HCT116 (cell line): Measurements from ENCODE around the gene THSD4. TPM values are rescaled to one million over a fixed set of nuclear protein-coding genes. Genes with fewer than 3 reads are reported as not detected.

Source experiments
- ATAC-seq: fragments of 200-7000 bp; cut with Tn5 transposase; 2 replicates; pipeline ENCODE4 v1.9.1; 2020; ENCODE audit warnings: mild to moderate bottlenecking, moderate library complexity
- BruUV-seq: library from RNA; stranded (reverse); fragments of 400-500 nt; replicated peaks from 2 replicates; lab custom pipeline; 2021; lab: Mats Ljungman, UMichigan
- CTCF ChIA-PET: fragments of 300-600 bp; sonication (Branson Sonifier 250); formaldehyde crosslinking; loops from one replicate; lab custom pipeline; 2021; ENCODE audit warnings: antibody characterized with exemption; lab: Charles Lee
- POLR2A ChIA-PET: fragments of 300-600, 350-600 bp; sonication (Branson Sonifier 250); formaldehyde crosslinking; loops from one replicate; lab custom pipeline; 2021; ENCODE audit warnings: antibody characterized with exemption; lab: Charles Lee
- RAD21 ChIA-PET, 2 experiments: fragments of 300-600 bp; sonication (Branson Sonifier 250); formaldehyde crosslinking; loops; one replicate each; lab custom pipeline; 2023; ENCODE audit warnings: low total read pairs in 2 of 2; ENCODE audit not compliant: uncharacterized antibody in 2 of 2, unreplicated experiment in 2 of 2, low non-redundant PET in 1 of 2; lab: Charles Lee
- DNase-seq: peaks from one replicate; pipeline ENCODE4 v3.0.0-alpha.2; 2010; ENCODE audit warnings: low read depth, low spot score
- H2AFZ ChIP-seq: fragments of 200-600 bp; shearing (Covaris generic), sonication (generic); 2 replicates; pipeline ENCODE4 v1.6.1; 2017; ENCODE audit warnings: low read depth, mixed run types, mixed read lengths, antibody characterized with exemption, low read length; ENCODE audit not compliant: poor library complexity, severe bottlenecking
- H3K27ac ChIP-seq: 2 replicates; pipeline ENCODE4 v1.5.1; 2012; ENCODE audit warnings: low read depth, low read length
- H3K27me3 ChIP-seq: fragments of 200-600 bp; sonication (generic); 2 replicates; pipeline ENCODE4 v1.6.1; 2016; ENCODE audit warnings: mixed run types, low read length, mixed read lengths; ENCODE audit not compliant: insufficient read depth
- H3K36me3 ChIP-seq, 2 experiments: fragments of 200-500 bp in 1 of 2; fragments of 200-600 bp in 1 of 2; sonication (Bioruptor generic) in 1 of 2; sonication (generic) in 1 of 2; 2 replicates each; pipeline versions ENCODE4 v1.5.1 to v1.6.1; 2014 to 2016; ENCODE audit warnings: low read length in 2 of 2, inconsistent platforms in 1 of 2, mixed read lengths in 1 of 2, mixed run types in 1 of 2; ENCODE audit not compliant: insufficient read depth in 2 of 2, control insufficient read depth in 1 of 2
- H3K4me1 ChIP-seq, 2 experiments: fragments of 200-600 bp in 1 of 2; sonication (generic) in 1 of 2; 2 replicates each; pipeline versions ENCODE4 v1.5.1 to v1.6.1; 2012 to 2017; ENCODE audit warnings: low read length in 2 of 2, inconsistent platforms in 1 of 2, mild to moderate bottlenecking in 1 of 2, mixed read lengths in 1 of 2, mixed run types in 1 of 2, moderate library complexity in 1 of 2; ENCODE audit not compliant: insufficient read depth in 2 of 2, control insufficient read depth in 1 of 2
- H3K4me2 ChIP-seq: fragments of 200-600 bp; sonication (generic); 2 replicates; pipeline ENCODE4 v1.6.1; 2017; ENCODE audit warnings: mixed run types, low read length, mixed read lengths
- H3K4me3 ChIP-seq, 2 experiments: fragments of 200-600 bp in 1 of 2; sonication (generic) in 1 of 2; replicated peaks in 1 of 2; 2 replicates each; pipeline ENCODE4 v1.5.1; 2011 to 2016; ENCODE audit warnings: low read length in 2 of 2, control low read depth in 1 of 2, low read depth in 1 of 2, mild to moderate bottlenecking in 1 of 2, mixed read lengths in 1 of 2, mixed run types in 1 of 2
- H3K79me2 ChIP-seq: fragments of 200-600 bp; sonication (generic); 2 replicates; pipeline ENCODE4 v1.6.1; 2017; ENCODE audit warnings: mild to moderate bottlenecking, mixed run types, low read length, moderate library complexity, mixed read lengths; ENCODE audit not compliant: insufficient read depth
- H3K9ac ChIP-seq: fragments of 200-600 bp; sonication (generic); 2 replicates; pipeline ENCODE4 v1.6.1; 2016; ENCODE audit warnings: low read length, mixed read lengths
- H3K9me2 ChIP-seq: fragments of 200-600 bp; sonication (generic), shearing (Covaris generic); 2 replicates; pipeline ENCODE4 v1.6.1; 2017; ENCODE audit warnings: mixed run types, mild to moderate bottlenecking, moderate library complexity; ENCODE audit not compliant: insufficient read depth
- H3K9me3 ChIP-seq, 2 experiments: fragments of 200-500 bp in 1 of 2; fragments of 200-600 bp in 1 of 2; sonication (Bioruptor generic) in 1 of 2; sonication (generic) in 1 of 2; 2 replicates each; pipeline ENCODE4 v1.6.1; 2014 to 2017; ENCODE audit warnings: low read length in 2 of 2, mixed read lengths in 2 of 2, inconsistent platforms in 1 of 2, low read depth in 1 of 2, mild to moderate bottlenecking in 1 of 2, mixed run types in 1 of 2, moderate library complexity in 1 of 2; ENCODE audit not compliant: control insufficient read depth in 1 of 2, insufficient read depth in 1 of 2
- H4K20me1 ChIP-seq: fragments of 200-600 bp; sonication (generic), shearing (Covaris generic); 2 replicates; pipeline ENCODE4 v1.6.1; 2017; ENCODE audit warnings: mixed run types, mild to moderate bottlenecking, moderate library complexity; ENCODE audit not compliant: insufficient read depth
- CTCF ChIP-seq, 3 experiments: fragments of 200-600 bp in 1 of 3; sonication (generic) in 1 of 3; IDR thresholded peaks in 2 of 3; conservative IDR thresholded peaks in 1 of 3; 2 replicates each; pipeline ENCODE4 v1.5.1; 2012 to 2017; ENCODE audit warnings: low read depth in 2 of 3, low read length in 2 of 3, antibody characterized with exemption in 1 of 3, borderline replicate concordance in 1 of 3, control low read depth in 1 of 3, mild to moderate bottlenecking in 1 of 3, mixed read lengths in 1 of 3, mixed run types in 1 of 3, moderate library complexity in 1 of 3; ENCODE audit not compliant: insufficient read depth in 1 of 3
- POLR2AphosphoS5 ChIP-seq: IDR thresholded peaks from 2 replicates; pipeline ENCODE4 v1.6.1; 2011; ENCODE audit warnings: mild to moderate bottlenecking, low read depth, low read length, moderate library complexity
- RAD21 ChIP-seq: IDR thresholded peaks from 2 replicates; pipeline ENCODE4 v1.6.1; 2012; ENCODE audit warnings: low read depth, mild to moderate bottlenecking
- SIN3A ChIP-seq: IDR thresholded peaks from 2 replicates; pipeline ENCODE4 v1.6.1; 2012; ENCODE audit warnings: low read depth
- intact Hi-C: fragments of 100-400 bp; cut with micrococcal nuclease; formaldehyde crosslinking; loops from 2 replicates; pipeline ENCODE4 v1.10.0; 2022
- total RNA-seq: library from RNA; stranded (reverse); gene quantifications from one replicate; pipeline ENCODE4 v1.2.1, GENCODE V29; 2021; ENCODE audit not compliant: unreplicated experiment

The THSD4 gene
- total RNA-seq, 1 experiment from 2014 or later: 30.5 TPM

GRCh38 chr15:71248386-71248785 is 133.1 kb downstream of the THSD4 start (continued):
- no peak for TF ChIP-seq SIN3A
- TF ChIP-seq CTCF (IDR thresholded peaks at IDR 0.05 in 2 of 3, conservative IDR thresholded peaks at IDR 0.05 in 1 of 3; ENCODE audit: borderline replicate concordance in 1 of 3, insufficient read depth in 1 of 3, low read depth in 2 of 3, low read length in 2 of 3): no peak
- TF ChIP-seq, all 23 proteins: peak for 0

GRCh38 chr15:71249986-71250385 is 134.7 kb downstream of the THSD4 start:
- BruUV-seq: no TSS peak
- Histone ChIP-seq H2AFZ (no peak overlapping the region), H3K27ac (no peak overlapping the region), H3K36me3 (no peaks in the 10 kb centered on the region), H3K4me3 (no peak overlapping the region), H3K4me1 (peaks cover 27 to 28% of the 10 kb centered on the region in 2 experiments), H3K79me2 (no peaks in the 10 kb centered on the region), H3K9ac (no peak overlapping the region), H3K27me3 (no peaks in the 10 kb centered on the region), H3K9me3 (no peaks in the 10 kb centered on the region), H3K9me2 (no peaks in the 10 kb centered on the region), H4K20me1 (no peaks in the 10 kb centered on the region), H3K4me2 (no peak overlapping the region)
- ATAC-seq: no peak
- TF ChIP-seq POLR2AphosphoS5 (no peak), RAD21 (no peak)
- CTCF ChIA-PET: no interaction called here
- no peak for DNase-seq
- intact Hi-C loops: no loop called here
- POLR2A ChIA-PET: no interaction called here
- RAD21 ChIA-PET: no interaction called here
